Colonic mucosa (tissue), 4 donors: ENCODE results near the gene PKD1. TPM values are rescaled to one million over a fixed set of nuclear protein-coding genes. Genes with fewer than 3 reads are reported as not detected.

Experiments used
- DNase-seq: peaks from one replicate; pipeline ENCODE4 v3.0.0-alpha.2; 2020
- H3K27ac ChIP-seq: fragments of 200-600 bp; one replicate; pipeline ENCODE4 v1.8.0; 2021
- H3K27me3 ChIP-seq: fragments of 200-600 bp; one replicate; pipeline ENCODE4 v1.8.0; 2021
- H3K36me3 ChIP-seq: fragments of 200-600 bp; one replicate; pipeline ENCODE4 v1.8.0; 2021
- H3K4me1 ChIP-seq: fragments of 200-600 bp; one replicate; pipeline ENCODE4 v1.8.0; 2021; ENCODE audit warnings: mild to moderate bottlenecking
- H3K4me3 ChIP-seq: fragments of 200-600 bp; one replicate; pipeline ENCODE4 v1.8.0; 2021
- H3K9ac ChIP-seq, 2 donors: one replicate each; pipeline ENCODE4 v1.7.0; 2013; ENCODE audit warnings: control low read depth in 2 of 2, low read depth in 2 of 2, low read length in 2 of 2
- H3K9me3 ChIP-seq: fragments of 200-600 bp; one replicate; pipeline ENCODE4 v1.8.0; 2021
- intact Hi-C: fragments of 100-400 bp; cut with DNase I; formaldehyde crosslinking; loops from one replicate; pipeline ENCODE4 v1.14.1; 2022
- total RNA-seq, 2 donors: library from RNA; stranded (reverse); fragmentation: NEBNext Ultra II Directional in 1 of 2; extraction: Animal tissue kit (Norgen Biotek cat#: 25700) in 1 of 2; gene quantifications; one replicate each; pipeline ENCODE4 v1.2.1, GENCODE V29; 2021
- TF ChIP-seq, protein P1 (sequence below): fragments of 200-600 bp; IDR thresholded peaks from one replicate; pipeline ENCODE4 v1.8.0; 2022; ENCODE audit warnings: antibody characterized with exemption, mild to moderate bottlenecking
- donor health status: healthy.
- donor health status: DM: no; HTN: no; CAD: no.
- donor health status: DM: no; HTN: no; CAD: no.

Gene PKD1
- total RNA-seq, 2 donors from 2014 or later: 48.2 to 83.5 TPM

DNA sequence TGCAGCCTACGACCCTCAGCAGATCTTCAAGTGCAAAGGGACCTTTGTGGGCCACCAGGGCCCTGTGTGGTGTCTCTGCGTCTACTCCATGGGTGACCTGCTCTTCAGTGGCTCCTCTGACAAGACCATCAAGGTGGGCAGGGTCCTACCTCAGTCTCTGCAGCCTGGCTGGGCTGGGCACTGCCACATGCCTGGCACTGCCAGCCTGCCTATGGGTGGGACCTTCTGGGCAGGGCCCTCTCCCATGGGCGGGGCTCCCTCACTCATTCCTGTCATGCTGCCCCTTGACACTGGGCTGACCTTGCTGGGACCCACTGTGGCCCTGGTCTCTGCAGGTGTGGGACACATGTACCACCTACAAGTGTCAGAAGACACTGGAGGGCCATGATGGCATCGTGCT, 38.2 kb upstream of the PKD1 start:
- intact Hi-C loops: no loop called here
- H3K36me3 ChIP-seq: peaks cover 10% of the 10 kb centered on the region
- TF ChIP-seq, protein P1, sequence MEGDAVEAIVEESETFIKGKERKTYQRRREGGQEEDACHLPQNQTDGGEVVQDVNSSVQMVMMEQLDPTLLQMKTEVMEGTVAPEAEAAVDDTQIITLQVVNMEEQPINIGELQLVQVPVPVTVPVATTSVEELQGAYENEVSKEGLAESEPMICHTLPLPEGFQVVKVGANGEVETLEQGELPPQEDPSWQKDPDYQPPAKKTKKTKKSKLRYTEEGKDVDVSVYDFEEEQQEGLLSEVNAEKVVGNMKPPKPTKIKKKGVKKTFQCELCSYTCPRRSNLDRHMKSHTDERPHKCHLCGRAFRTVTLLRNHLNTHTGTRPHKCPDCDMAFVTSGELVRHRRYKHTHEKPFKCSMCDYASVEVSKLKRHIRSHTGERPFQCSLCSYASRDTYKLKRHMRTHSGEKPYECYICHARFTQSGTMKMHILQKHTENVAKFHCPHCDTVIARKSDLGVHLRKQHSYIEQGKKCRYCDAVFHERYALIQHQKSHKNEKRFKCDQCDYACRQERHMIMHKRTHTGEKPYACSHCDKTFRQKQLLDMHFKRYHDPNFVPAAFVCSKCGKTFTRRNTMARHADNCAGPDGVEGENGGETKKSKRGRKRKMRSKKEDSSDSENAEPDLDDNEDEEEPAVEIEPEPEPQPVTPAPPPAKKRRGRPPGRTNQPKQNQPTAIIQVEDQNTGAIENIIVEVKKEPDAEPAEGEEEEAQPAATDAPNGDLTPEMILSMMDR: no peak
- no peaks in the 10 kb centered on the region for H3K27me3 ChIP-seq
- no peaks in the 10 kb centered on the region for H3K4me1 ChIP-seq
- H3K9me3 ChIP-seq: no peaks in the 10 kb centered on the region
- no peak overlapping the region for H3K9ac ChIP-seq
- no peak overlapping the region for H3K27ac ChIP-seq
- no peak for DNase-seq
- H3K4me3 ChIP-seq: no peak overlapping the region

DNA sequence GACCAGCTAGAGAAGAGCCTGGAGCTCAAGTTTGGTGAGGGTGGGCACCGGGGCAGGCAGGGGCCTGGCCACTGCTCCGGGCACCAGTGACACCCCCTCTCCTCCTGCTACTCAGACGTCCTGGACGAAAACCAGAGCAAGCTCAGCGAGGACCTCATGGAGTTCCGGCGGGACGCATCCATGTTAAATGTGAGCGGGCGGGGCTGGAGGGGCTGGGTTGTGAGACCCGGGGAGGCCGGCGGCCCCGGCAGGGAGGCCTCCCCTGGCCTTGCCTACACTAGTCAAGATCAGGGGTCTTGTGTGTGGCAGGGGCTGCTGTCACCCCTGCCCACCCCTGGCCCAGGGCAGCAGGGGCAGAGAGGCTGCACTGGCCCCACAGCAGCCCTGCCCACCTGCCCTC, 37.7 kb upstream of the PKD1 start:
- intact Hi-C loops: no loop called here
- no peak overlapping the region for H3K9ac ChIP-seq
- no peaks in the 10 kb centered on the region for H3K27me3 ChIP-seq
- no peak overlapping the region for H3K4me3 ChIP-seq
- no peaks in the 10 kb centered on the region for H3K4me1 ChIP-seq
- H3K27ac ChIP-seq: no peak overlapping the region
- no peak for DNase-seq
- peaks cover 10% of the 10 kb centered on the region for H3K36me3 ChIP-seq
- no peaks in the 10 kb centered on the region for H3K9me3 ChIP-seq
- TF ChIP-seq, protein P1: no peak

DNA sequence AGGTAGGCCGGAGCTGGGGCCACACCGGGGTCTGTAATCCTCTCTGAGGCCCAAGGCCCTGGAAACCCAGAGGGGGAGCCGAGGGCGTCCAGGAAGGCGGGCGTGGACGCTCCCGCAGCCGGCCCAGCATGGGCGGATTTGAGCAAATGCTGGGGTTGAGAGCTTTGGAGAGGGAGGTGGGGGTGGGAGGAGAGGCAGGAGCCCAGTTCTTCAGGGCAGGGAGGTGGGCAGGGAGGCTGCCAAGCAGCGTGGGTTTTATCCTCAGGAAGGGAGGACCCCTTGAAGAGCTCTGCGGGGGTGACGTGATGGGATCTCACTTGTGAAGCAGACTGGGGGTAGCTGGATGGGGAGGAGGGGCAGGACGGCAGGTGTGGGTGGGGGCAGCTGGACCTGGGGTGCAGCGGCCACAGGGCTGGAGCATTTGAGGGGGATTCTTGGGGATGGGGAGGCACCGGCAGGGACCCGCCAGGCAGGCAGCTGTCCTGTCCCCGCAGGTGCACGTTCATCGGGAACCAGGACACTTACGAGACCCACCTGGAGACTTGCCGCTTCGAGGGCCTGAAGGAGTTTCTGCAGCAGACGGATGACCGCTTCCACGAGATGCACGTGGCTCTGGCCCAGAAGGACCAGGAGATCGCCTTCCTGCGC, 37.1 kb upstream of the PKD1 start:
- Histone ChIP-seq H3K4me3 (no peak overlapping the region), H3K36me3 (peaks cover 11% of the 10 kb centered on the region), H3K9ac (no peak overlapping the region), H3K27ac (no peak overlapping the region), H3K9me3 (no peaks in the 10 kb centered on the region), H3K4me1 (no peaks in the 10 kb centered on the region), H3K27me3 (no peaks in the 10 kb centered on the region)
- no peak for DNase-seq
- TF ChIP-seq, protein P1: no peak
- intact Hi-C loops: no loop called here

DNA sequence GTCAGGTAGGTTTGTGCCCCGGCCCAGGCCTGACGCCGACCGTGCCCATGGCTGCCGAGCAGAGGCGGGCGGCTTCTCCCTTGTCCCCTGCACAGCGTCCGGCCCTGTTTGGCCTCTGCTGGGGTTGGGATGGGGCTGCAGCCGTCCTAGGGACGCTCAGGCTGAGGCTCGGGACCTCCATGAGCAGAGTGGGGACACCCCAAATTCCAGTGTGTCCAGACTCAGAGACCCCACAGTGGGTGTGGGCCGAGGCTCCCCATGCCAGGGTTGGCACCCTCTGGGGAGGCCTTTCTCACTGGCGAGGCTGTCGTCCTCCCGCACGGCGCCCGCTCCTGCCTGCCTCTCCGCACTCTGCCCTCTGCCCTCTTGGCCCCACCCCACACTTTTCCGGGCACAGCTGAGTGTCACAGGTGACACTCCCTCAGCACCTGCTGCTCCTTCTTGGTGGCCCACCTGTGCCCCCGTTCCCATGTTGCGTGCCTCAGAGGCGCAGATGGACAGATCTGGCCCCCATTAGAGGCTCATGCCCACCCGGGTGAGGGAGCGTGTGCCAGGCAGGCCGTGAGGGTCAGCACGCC, 36.0 kb upstream of the PKD1 start:
- H3K4me3 ChIP-seq: no peak overlapping the region
- no peak overlapping the region for H3K27ac ChIP-seq
- TF ChIP-seq, protein P1: no peak
- no peaks in the 10 kb centered on the region for H3K9me3 ChIP-seq
- H3K4me1 ChIP-seq: no peaks in the 10 kb centered on the region
- peaks cover 18% of the 10 kb centered on the region for H3K36me3 ChIP-seq
- no peak overlapping the region for H3K9ac ChIP-seq
- no peaks in the 10 kb centered on the region for H3K27me3 ChIP-seq
- no peak for DNase-seq
- intact Hi-C loops: no loop called here

DNA sequence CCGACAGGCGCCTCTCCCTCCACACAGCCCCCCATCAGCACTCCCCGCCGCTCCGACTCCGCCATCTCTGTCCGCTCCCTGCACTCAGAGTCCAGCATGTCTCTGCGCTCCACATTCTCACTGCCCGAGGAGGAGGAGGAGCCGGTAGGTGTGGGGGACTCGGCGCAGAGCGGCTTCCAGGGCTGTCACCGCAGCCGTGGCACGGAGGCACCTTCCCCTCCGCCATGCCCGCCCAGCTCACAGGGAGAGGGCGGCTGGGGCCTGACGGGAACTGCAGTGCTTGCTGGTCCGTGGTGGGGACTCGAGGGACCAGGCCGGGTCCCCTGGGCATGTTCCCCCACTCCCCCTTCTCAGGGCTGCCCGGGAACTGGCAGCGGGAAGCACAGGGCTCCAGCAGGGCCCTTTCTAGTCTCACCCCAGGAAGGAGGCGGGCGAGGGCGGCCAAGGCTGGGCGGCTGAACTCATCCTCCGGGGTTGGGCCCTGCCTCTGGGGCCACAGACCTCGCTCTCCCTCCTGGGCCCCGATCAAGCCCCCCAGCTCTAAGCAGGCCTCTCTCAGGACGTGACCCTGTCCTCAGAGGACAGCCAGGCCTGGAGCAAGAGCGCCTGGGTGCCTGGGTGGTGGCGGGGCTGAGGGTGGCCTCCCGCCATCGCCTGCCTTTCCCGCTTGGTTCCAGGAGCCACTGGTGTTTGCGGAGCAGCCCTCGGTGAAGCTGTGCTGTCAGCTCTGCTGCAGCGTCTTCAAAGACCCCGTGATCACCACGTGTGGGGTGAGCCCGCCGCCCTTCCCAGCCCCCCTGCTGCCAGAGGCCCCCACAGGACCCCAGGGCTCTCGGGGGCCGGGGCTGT, 35.1 kb upstream of the PKD1 start:
- H3K36me3 ChIP-seq: peaks cover 18% of the 10 kb centered on the region
- intact Hi-C loops: no loop called here
- no peak overlapping the region for H3K4me3 ChIP-seq

More for the DNA sequence above, 35.1 kb upstream of the PKD1 start:
- Histone ChIP-seq H3K9ac (no peak overlapping the region), H3K27me3 (no peaks in the 10 kb centered on the region), H3K27ac (no peak overlapping the region), H3K4me1 (no peaks in the 10 kb centered on the region), H3K9me3 (no peaks in the 10 kb centered on the region)
- TF ChIP-seq, protein P1: no peak
- DNase-seq: no peak
